H9 (cell line): ENCODE measurements around the gene FOSL2. TPM values are rescaled to one million over a fixed set of nuclear protein-coding genes. Genes with fewer than 3 reads are reported as not detected.

Experiments used
- DNase-seq: peaks from one replicate; pipeline ENCODE4 v3.0.0-alpha.2; 2017
- H2AFZ ChIP-seq: one replicate; pipeline ENCODE4 v1.6.1; 2013; ENCODE audit warnings: mild to moderate bottlenecking, low read length, control low read depth, moderate library complexity
- H2AK5ac ChIP-seq: 2 replicates; pipeline ENCODE4 v1.6.1; 2013; ENCODE audit warnings: low read length, control low read depth, mixed read lengths; ENCODE audit not compliant: insufficient read length
- H2BK120ac ChIP-seq: one replicate; pipeline ENCODE4 v1.6.1; 2013; ENCODE audit warnings: low read depth, mild to moderate bottlenecking, low read length, control low read depth, inconsistent platforms; ENCODE audit not compliant: poor library complexity, severe bottlenecking
- H2BK12ac ChIP-seq: 2 replicates; pipeline ENCODE4 v1.6.1; 2013; ENCODE audit warnings: low read length, control low read depth, mixed read lengths, low read depth; ENCODE audit not compliant: insufficient read length
- H2BK15ac ChIP-seq: 2 replicates; pipeline ENCODE4 v1.6.1; 2013; ENCODE audit warnings: low read depth, low read length, control low read depth
- H2BK20ac ChIP-seq: one replicate; pipeline ENCODE4 v1.6.1; 2013; ENCODE audit warnings: low read depth, mild to moderate bottlenecking, low read length, control low read depth, inconsistent platforms; ENCODE audit not compliant: poor library complexity, severe bottlenecking
- H2BK5ac ChIP-seq: 2 replicates; pipeline ENCODE4 v1.6.1; 2013; ENCODE audit warnings: low read length, control low read depth, mixed read lengths; ENCODE audit not compliant: insufficient read length
- H3K14ac ChIP-seq: 2 replicates; pipeline ENCODE4 v1.6.1; 2013; ENCODE audit warnings: low read length, control low read depth; ENCODE audit not compliant: insufficient read depth
- H3K18ac ChIP-seq: 2 replicates; pipeline ENCODE4 v1.6.1; 2013; ENCODE audit warnings: low read depth, mild to moderate bottlenecking, mixed read lengths, low read length, control low read depth; ENCODE audit not compliant: insufficient read length
- H3K23ac ChIP-seq: 2 replicates; pipeline ENCODE4 v1.6.1; 2013; ENCODE audit warnings: low read length, control low read depth, mixed read lengths, low read depth; ENCODE audit not compliant: insufficient read length
- H3K23me2 ChIP-seq: 2 replicates; pipeline ENCODE4 v1.6.1; 2013; ENCODE audit warnings: low read depth, mild to moderate bottlenecking, mixed read lengths, low read length, control low read depth; ENCODE audit not compliant: insufficient read length, poor library complexity, severe bottlenecking
- H3K27ac ChIP-seq: 2 replicates; pipeline ENCODE4 v1.5.1; 2013; ENCODE audit warnings: low read length, control low read depth, mixed read lengths, low read depth; ENCODE audit not compliant: insufficient read length
- H3K27me3 ChIP-seq: 2 replicates; pipeline ENCODE4 v1.6.1; 2013; ENCODE audit warnings: low read length, control low read depth, inconsistent platforms; ENCODE audit not compliant: insufficient read depth
- H3K4ac ChIP-seq: 2 replicates; pipeline ENCODE4 v1.6.1; 2013; ENCODE audit warnings: low read depth, mild to moderate bottlenecking, control low read depth, inconsistent platforms, low read length, moderate library complexity
- H3K4me1 ChIP-seq: 2 replicates; pipeline ENCODE4 v1.6.1; 2013; ENCODE audit warnings: low read length, control low read depth, inconsistent platforms; ENCODE audit not compliant: insufficient read depth
- H3K4me2 ChIP-seq: 2 replicates; pipeline ENCODE4 v1.6.1; 2013; ENCODE audit warnings: low read length, control low read depth, mixed read lengths; ENCODE audit not compliant: insufficient read length, insufficient read depth
- H3K56ac ChIP-seq: 2 replicates; pipeline ENCODE4 v1.6.1; 2013; ENCODE audit warnings: low read depth, mild to moderate bottlenecking, mixed read lengths, low read length, control low read depth; ENCODE audit not compliant: insufficient read length
- H3K79me1 ChIP-seq: 2 replicates; pipeline ENCODE4 v1.6.1; 2013; ENCODE audit warnings: low read depth, mild to moderate bottlenecking, moderate library complexity, low read length, control low read depth, inconsistent platforms; ENCODE audit not compliant: insufficient read depth, poor library complexity, severe bottlenecking
- H3K79me2 ChIP-seq: 2 replicates; pipeline ENCODE4 v1.6.1; 2013; ENCODE audit warnings: low read length, control low read depth, inconsistent platforms; ENCODE audit not compliant: insufficient read depth
- H3K9ac ChIP-seq: 2 replicates; pipeline ENCODE4 v1.6.1; 2013; ENCODE audit warnings: low read length, control low read depth, mixed read lengths; ENCODE audit not compliant: insufficient read length; ENCODE audit errors: extremely low read depth
- H3K9me3 ChIP-seq: one replicate; pipeline ENCODE4 v1.6.1; 2013; ENCODE audit warnings: low read depth, low read length, inconsistent platforms; ENCODE audit not compliant: control insufficient read depth
- H3T11ph ChIP-seq: one replicate; pipeline ENCODE4 v1.6.1; 2013; ENCODE audit warnings: mild to moderate bottlenecking, low read length, control low read depth, inconsistent platforms
- H4K20me1 ChIP-seq: one replicate; pipeline ENCODE4 v1.6.1; 2013; ENCODE audit not compliant: control insufficient read depth, insufficient read length, insufficient read depth
- H4K5ac ChIP-seq: 2 replicates; pipeline ENCODE4 v1.6.1; 2013; ENCODE audit warnings: low read depth, mild to moderate bottlenecking, mixed read lengths, low read length, control low read depth; ENCODE audit not compliant: insufficient read length
- H4K8ac ChIP-seq: replicated peaks from 2 replicates; pipeline ENCODE4 v1.6.1; 2013; ENCODE audit warnings: low read length, control low read depth, mixed read lengths, low read depth; ENCODE audit not compliant: insufficient read length
- H4K91ac ChIP-seq: 2 replicates; pipeline ENCODE4 v1.6.1; 2013; ENCODE audit warnings: low read depth, mild to moderate bottlenecking, moderate library complexity, mixed read lengths, low read length, control low read depth; ENCODE audit not compliant: insufficient read length
- H3K27ac Mint-ChIP-seq, 3 experiments: 2 replicates in 2 of 3; 3 replicates in 1 of 3; pipeline ENCODE4 v1.8.0; 2020 to 2021; ENCODE audit warnings: mixed read lengths in 3 of 3, mild to moderate bottlenecking in 1 of 3, moderate library complexity in 1 of 3
- H3K27me3 Mint-ChIP-seq: 2 replicates; pipeline ENCODE4 v1.8.0; 2021; ENCODE audit warnings: low read depth, mild to moderate bottlenecking, moderate library complexity, mixed read lengths
- H3K36me3 Mint-ChIP-seq, 3 experiments: 2 replicates in 2 of 3; 3 replicates in 1 of 3; pipeline ENCODE4 v1.8.0; 2020 to 2021; ENCODE audit warnings: low read depth in 3 of 3, mixed read lengths in 3 of 3; ENCODE audit not compliant: insufficient read depth in 1 of 3
- H3K4me1 Mint-ChIP-seq, 2 experiments: 2 replicates each; pipeline ENCODE4 v1.8.0; 2020; ENCODE audit warnings: mixed read lengths in 2 of 2
- H3K4me3 Mint-ChIP-seq, 2 experiments: 2 replicates in 1 of 2; 3 replicates in 1 of 2; pipeline ENCODE4 v1.8.0; 2020 to 2021; ENCODE audit warnings: mild to moderate bottlenecking in 2 of 2, mixed read lengths in 2 of 2, moderate library complexity in 1 of 2
- H3K9me3 Mint-ChIP-seq, 2 experiments: 2 replicates in 1 of 2; 3 replicates in 1 of 2; pipeline ENCODE4 v1.8.0; 2020; ENCODE audit warnings: mild to moderate bottlenecking in 2 of 2, mixed read lengths in 2 of 2, moderate library complexity in 1 of 2
- WGBS: extraction: QIAGEN DNeasy Blood & Tissue Kit; methylation state at CpG from one replicate; pipeline ENCODE4 v1.1.7; 2013; ENCODE audit warnings: missing lambda C conversion rate, low lambda C conversion rate, mixed read lengths; ENCODE audit not compliant: insufficient read length; ENCODE audit errors: extremely low coverage; 5-methylcytosine and 5-hydroxymethylcytosine counted together
- total RNA-seq: library from RNA; stranded (reverse); gene quantifications from 2 replicates; pipeline ENCODE4 v1.2.1, GENCODE V29; 2021
- TF ChIP-seq, protein P1 (sequence below): fragments of 200-600 bp; sonication (generic); conservative IDR thresholded peaks from 3 replicates; pipeline ENCODE4 v1.8.0; 2021; ENCODE audit warnings: antibody characterized with exemption, mild to moderate bottlenecking

The FOSL2 gene
- total RNA-seq, 1 experiment from 2014 or later: 7.4 TPM

GRCh38 chr2:28400921-28401320 is 8.3 kb downstream of the FOSL2 start:
- Histone ChIP-seq H4K8ac (no peak overlapping the region), H3K4me2 (no peak overlapping the region), H3K14ac (no peak overlapping the region), H3K23ac (no peak overlapping the region), H4K20me1 (no peaks in the 10 kb centered on the region), H3K79me2 (no peaks in the 10 kb centered on the region), H3K56ac (no peak overlapping the region), H3K27ac (no peak overlapping the region), H2BK12ac (no peak overlapping the region), H2AK5ac (no peak overlapping the region), H4K5ac (no peak overlapping the region), H3K23me2 (no peaks in the 10 kb centered on the region), H2BK15ac (no peak overlapping the region), H2AFZ (no peak overlapping the region), H3K9ac (no peak overlapping the region), H3K27me3 (no peaks in the 10 kb centered on the region), H4K91ac (no peak overlapping the region), H2BK120ac (no peak overlapping the region), H3K79me1 (no peaks in the 10 kb centered on the region), H3K4ac (no peak overlapping the region), H3K9me3 (no peaks in the 10 kb centered on the region), H3K18ac (no peak overlapping the region), H2BK5ac (no peak overlapping the region), H3K4me1 (no peaks in the 10 kb centered on the region), H3T11ph (no peak overlapping the region), H2BK20ac (no peak overlapping the region)
- DNase-seq: no peak
- Mint-ChIP-seq H3K27me3 (no peaks in the 10 kb centered on the region), H3K4me1 (peaks cover 10 to 12% of the 10 kb centered on the region in 2 experiments), H3K4me3 (no peak overlapping the region), H3K36me3 (no peaks in the 10 kb centered on the region), H3K9me3 (no peaks in the 10 kb centered on the region), H3K27ac (no peak overlapping the region; a peak in 1 of 7 replicates)
- no CpG with 5 or more reads among the region's 1 CpG for WGBS
- TF ChIP-seq, protein P1, sequence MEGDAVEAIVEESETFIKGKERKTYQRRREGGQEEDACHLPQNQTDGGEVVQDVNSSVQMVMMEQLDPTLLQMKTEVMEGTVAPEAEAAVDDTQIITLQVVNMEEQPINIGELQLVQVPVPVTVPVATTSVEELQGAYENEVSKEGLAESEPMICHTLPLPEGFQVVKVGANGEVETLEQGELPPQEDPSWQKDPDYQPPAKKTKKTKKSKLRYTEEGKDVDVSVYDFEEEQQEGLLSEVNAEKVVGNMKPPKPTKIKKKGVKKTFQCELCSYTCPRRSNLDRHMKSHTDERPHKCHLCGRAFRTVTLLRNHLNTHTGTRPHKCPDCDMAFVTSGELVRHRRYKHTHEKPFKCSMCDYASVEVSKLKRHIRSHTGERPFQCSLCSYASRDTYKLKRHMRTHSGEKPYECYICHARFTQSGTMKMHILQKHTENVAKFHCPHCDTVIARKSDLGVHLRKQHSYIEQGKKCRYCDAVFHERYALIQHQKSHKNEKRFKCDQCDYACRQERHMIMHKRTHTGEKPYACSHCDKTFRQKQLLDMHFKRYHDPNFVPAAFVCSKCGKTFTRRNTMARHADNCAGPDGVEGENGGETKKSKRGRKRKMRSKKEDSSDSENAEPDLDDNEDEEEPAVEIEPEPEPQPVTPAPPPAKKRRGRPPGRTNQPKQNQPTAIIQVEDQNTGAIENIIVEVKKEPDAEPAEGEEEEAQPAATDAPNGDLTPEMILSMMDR: no peak
